NOMO-1 treated with DMSO at 0.1 percent for 48 hours (cell line): ENCODE measurements around the gene TMEM239.
"Not testable (repeated sequence)": the region's sequence is repeated elsewhere in the genome, so short reads cannot be mapped to it uniquely, and the experiment has no call there.

Experiments used
- DNase-seq: peaks from one replicate; lab custom pipeline; 2025; ENCODE audit not compliant: unreplicated experiment; lab: John Stamatoyannopoulos, UW

TMEM239 gene

GRCh38 chr20:2820084-2820895, 4.1 kb downstream of the TMEM239 start:
- DNase-seq, result no peak

GRCh38 chr20:2820896-2821869, 5.0 kb downstream of the TMEM239 start:
- DNase-seq, result no peak

- DNase-seq, result no peak
These were observed 5.9 kb downstream of the TMEM239 start for GRCh38 chr20:2822073-2822472.

GRCh38 chr20:2825761-2826160, 9.6 kb downstream of the TMEM239 start:
- DNase-seq, result no peak

- DNase-seq, result no peak
These were observed 10.5 kb downstream of the TMEM239 start for GRCh38 chr20:2826655-2827054.

- no peak for DNase-seq
These were observed 13.2 kb downstream of the TMEM239 start for GRCh38 chr20:2829376-2829775.

- DNase-seq, result not testable (repeated sequence)
These were observed 15.0 kb downstream of the TMEM239 start for GRCh38 chr20:2831206-2831605.

GRCh38 chr20:2833761-2834160, 17.6 kb downstream of the TMEM239 start:
- DNase-seq, result no peak

- DNase-seq, result no peak
These were observed 18.4 kb downstream of the TMEM239 start for GRCh38 chr20:2834401-2835110.

- DNase-seq, result no peak
These were observed 19.2 kb downstream of the TMEM239 start for GRCh38 chr20:2835331-2835796.

- DNase-seq, result no peak
These were observed 19.9 kb downstream of the TMEM239 start for GRCh38 chr20:2836035-2836434.

GRCh38 chr20:2837221-2837960, 21.2 kb downstream of the TMEM239 start:
- no peak for DNase-seq

- no peak for DNase-seq
These were observed 22.1 kb downstream of the TMEM239 start for GRCh38 chr20:2838170-2838797.

- DNase-seq, result no peak
These were observed 22.9 kb downstream of the TMEM239 start for GRCh38 chr20:2838847-2839671.

GRCh38 chr20:2839732-2840137, 23.6 kb downstream of the TMEM239 start:
- no peak for DNase-seq

- DNase-seq, result peak; percentile 79
These were observed 24.2 kb downstream of the TMEM239 start, which contains the start of the genes PCED1A and VPS16 for GRCh38 chr20:2840138-2840966. PCED1A (minus strand) TSS chr20:2840655; CDS start chr20:2839912, 743 bp downstream. VPS16 (plus strand) TSS chr20:2840745; CDS start chr20:2840775, 30 bp downstream.

GRCh38 chr20:2840967-2841531, 24.9 kb downstream of the TMEM239 start:
- DNase-seq, result no peak

- DNase-seq, result no peak
These were observed 29.4 kb downstream of the TMEM239 start for GRCh38 chr20:2845607-2846006.
